HG03378 (cell line): ENCODE results near the gene FLNC.

Source experiments
- ATAC-seq: cut with Tn5 transposase; IDR thresholded peaks from one replicate; pipeline ENCODE4 v1.9.1; 2021; ENCODE audit warnings: mild to moderate bottlenecking, moderate library complexity; ENCODE audit not compliant: unreplicated experiment

Gene FLNC

GRCh38 chr7:128830231-128831177, at the start of gene FLNC:
TSS of gene FLNC (plus strand) at chr7:128830406. CDS start at chr7:128830638, 232 bp downstream.
- no peak for ATAC-seq

GRCh38 chr7:128781126-128781525, 49.1 kb upstream of the FLNC start:
- ATAC-seq, result no peak

- no peak for ATAC-seq
These were observed 48.4 kb upstream of the FLNC start for GRCh38 chr7:128781851-128782250.

- no peak for ATAC-seq
These were observed 46.9 kb upstream of the FLNC start for GRCh38 chr7:128783143-128783861.

GRCh38 chr7:128785738-128786137, 44.5 kb upstream of the FLNC start:
- ATAC-seq, result no peak

- no peak for ATAC-seq
These were observed 41.5 kb upstream of the FLNC start for GRCh38 chr7:128788446-128789412.

GRCh38 chr7:128790315-128791041, 39.7 kb upstream of the FLNC start:
- no peak for ATAC-seq

- no peak for ATAC-seq
These were observed 38.9 kb upstream of the FLNC start, which contains the start of gene CCDC136 for GRCh38 chr7:128791121-128791971. TSS of gene CCDC136 (plus strand) at chr7:128791968. CDS start at chr7:128792412, 444 bp downstream.

GRCh38 chr7:128791972-128792327, 38.3 kb upstream of the FLNC start:
- ATAC-seq, result no peak

GRCh38 chr7:128792471-128793180, 37.6 kb upstream of the FLNC start:
- no peak for ATAC-seq

- no peak for ATAC-seq
These were observed 37.0 kb upstream of the FLNC start for GRCh38 chr7:128793181-128793547.

- ATAC-seq, result no peak
These were observed 36.2 kb upstream of the FLNC start for GRCh38 chr7:128794020-128794419.

GRCh38 chr7:128794436-128794835, 35.8 kb upstream of the FLNC start:
- ATAC-seq, result no peak

- no peak for ATAC-seq
These were observed 35.1 kb upstream of the FLNC start for GRCh38 chr7:128795129-128795528.

- no peak for ATAC-seq
These were observed 33.9 kb upstream of the FLNC start for GRCh38 chr7:128796327-128796726.

- no peak for ATAC-seq
These were observed 30.8 kb upstream of the FLNC start for GRCh38 chr7:128799451-128799850.

- no peak for ATAC-seq
These were observed 29.6 kb upstream of the FLNC start for GRCh38 chr7:128800567-128800966.

- no peak for ATAC-seq
These were observed 29.2 kb upstream of the FLNC start for GRCh38 chr7:128801003-128801402.
